GM12878 (cell line): ENCODE results near the gene CCNY. TPM values are rescaled to one million over a fixed set of nuclear protein-coding genes. Genes with fewer than 3 reads are reported as not detected.
A peak's percentile ranks its signal among the peaks of the same experiment; 100 is the strongest.

Experiments
- ATF7 ChIP-seq: fragments of 450-650 bp; IDR thresholded peaks from 2 replicates; pipeline ENCODE4 v1.6.1; 2016; ENCODE audit warnings: low read depth, mild to moderate bottlenecking
- BCL11A ChIP-seq: IDR thresholded peaks from 2 replicates; pipeline ENCODE4 v1.6.1; 2011; ENCODE audit warnings: low read depth, low read length
- BCLAF1 ChIP-seq: fragments of 450-650 bp; IDR thresholded peaks from 2 replicates; pipeline ENCODE4 v1.6.1; 2017; ENCODE audit warnings: antibody characterized with exemption, mild to moderate bottlenecking, moderate library complexity
- ELK1 ChIP-seq: IDR thresholded peaks from 2 replicates; pipeline ENCODE4 v1.6.1; 2012; ENCODE audit warnings: low read depth, low read length, improper control_type of control experiment
- GABPA ChIP-seq: IDR thresholded peaks from 2 replicates; pipeline ENCODE4 v1.6.1; 2014; ENCODE audit warnings: antibody characterized with exemption, low read depth, mild to moderate bottlenecking, inconsistent platforms
- HDGF ChIP-seq: fragments of 450-650 bp; IDR thresholded peaks from 2 replicates; pipeline ENCODE4 v1.6.1; 2016; ENCODE audit warnings: antibody characterized with exemption
- IKZF2 ChIP-seq, 2 experiments: fragments of 450-650 bp; IDR thresholded peaks; 2 replicates each; pipeline ENCODE4 v1.6.1; 2017; ENCODE audit warnings: mild to moderate bottlenecking in 2 of 2, moderate library complexity in 2 of 2
- IRF3 ChIP-seq: fragments of 450-650 bp; IDR thresholded peaks from 2 replicates; pipeline ENCODE4 v1.6.1; 2014; ENCODE audit warnings: mild to moderate bottlenecking
- JUNB ChIP-seq: IDR thresholded peaks from 2 replicates; pipeline ENCODE4 v1.6.1; 2016; ENCODE audit warnings: antibody characterized with exemption, mild to moderate bottlenecking
- JUND ChIP-seq: IDR thresholded peaks from 2 replicates; pipeline ENCODE4 v1.6.1; 2012; ENCODE audit warnings: low read depth, mild to moderate bottlenecking, low read length, improper control_type of control experiment, moderate library complexity
- KLF5 ChIP-seq: fragments of 450-650 bp; IDR thresholded peaks from 2 replicates; pipeline ENCODE4 v1.6.1; 2014; ENCODE audit warnings: mild to moderate bottlenecking; ENCODE audit not compliant: partially characterized antibody
- MTA3 ChIP-seq: IDR thresholded peaks from 2 replicates; pipeline ENCODE4 v1.6.1; 2012; ENCODE audit warnings: low read length, inconsistent platforms, borderline replicate concordance
- MYB ChIP-seq: fragments of 150-350 bp; IDR thresholded peaks from 2 replicates; pipeline ENCODE4 v1.6.1; 2014; ENCODE audit warnings: mild to moderate bottlenecking, low read depth, low read length, borderline replicate concordance
- NFYB ChIP-seq: IDR thresholded peaks from 2 replicates; pipeline ENCODE4 v1.6.1; 2011; ENCODE audit warnings: low read depth, mild to moderate bottlenecking, low read length, improper control_type of control experiment, moderate library complexity; ENCODE audit not compliant: insufficient read depth
- PKNOX1 ChIP-seq: fragments of 450-650 bp; IDR thresholded peaks from 2 replicates; pipeline ENCODE4 v1.6.1; 2016; ENCODE audit warnings: mild to moderate bottlenecking
- RELB ChIP-seq: fragments of 450-650 bp; IDR thresholded peaks from 2 replicates; pipeline ENCODE4 v1.6.1; 2017; ENCODE audit warnings: low read depth, mild to moderate bottlenecking, moderate library complexity
- SIX5 ChIP-seq: IDR thresholded peaks from 2 replicates; pipeline ENCODE4 v1.6.1; 2011; ENCODE audit warnings: mild to moderate bottlenecking, low read depth, low read length, moderate library complexity; ENCODE audit not compliant: severe bottlenecking
- SPI1 ChIP-seq: IDR thresholded peaks from 2 replicates; pipeline ENCODE4 v1.6.1; 2011; ENCODE audit warnings: low read depth, mild to moderate bottlenecking, low read length, moderate library complexity, borderline replicate concordance; ENCODE audit not compliant: insufficient read depth
- SREBF1 ChIP-seq: IDR thresholded peaks from 2 replicates; pipeline ENCODE4 v1.6.1; 2012; ENCODE audit warnings: mild to moderate bottlenecking, low read length
- STAT1 ChIP-seq: fragments of 450-650 bp; conservative IDR thresholded peaks from 2 replicates; pipeline ENCODE4 v1.6.1; 2014; ENCODE audit warnings: antibody characterized with exemption, mild to moderate bottlenecking
- TCF7 ChIP-seq: IDR thresholded peaks from 2 replicates; pipeline ENCODE4 v1.6.1; 2014; ENCODE audit warnings: antibody characterized with exemption, borderline replicate concordance
- WRNIP1 ChIP-seq: IDR thresholded peaks from 2 replicates; pipeline ENCODE4 v1.6.1; 2011; ENCODE audit warnings: low read depth, low read length, improper control_type of control experiment, borderline replicate concordance
- YBX1 ChIP-seq: fragments of 450-650 bp; IDR thresholded peaks from 2 replicates; pipeline ENCODE4 v1.6.1; 2016; ENCODE audit warnings: antibody characterized with exemption
- ZNF24 ChIP-seq: fragments of 450-650 bp; IDR thresholded peaks from 2 replicates; pipeline ENCODE4 v1.6.1; 2017; ENCODE audit warnings: antibody characterized with exemption, mild to moderate bottlenecking
- ZNF384 ChIP-seq: IDR thresholded peaks from 2 replicates; pipeline ENCODE4 v1.6.1; 2012; ENCODE audit warnings: low read depth, mild to moderate bottlenecking, low read length, improper control_type of control experiment, borderline replicate concordance
- polyA plus RNA-seq, 11 experiments: library from polyadenylated mRNA; depleted of rRNA in 4 of 11; unstranded in 6 of 11; stranded (reverse) in 5 of 11; fragments of >200 nt; fragmentation: Nextera tagmentation in 4 of 11; fragmentation: Illumina TruSeq in 1 of 11; extraction: Ambion mirVana in 4 of 11; extraction: Trizol in 1 of 11; gene quantifications; 1 replicate in 1 of 11; 2 replicates in 10 of 11; pipeline versions ENCODE4 v1.2.1 to v1.2.3, GENCODE V29; 2011 to 2016; ENCODE audit warnings: inconsistent platforms in 2 of 11, missing spikeins in 2 of 11, low read depth in 1 of 11
- total RNA-seq, 4 experiments: library from RNA; depleted of rRNA in 3 of 4; stranded (reverse); fragments of >200 nt in 3 of 4; fragmentation: Illumina TruSeq in 1 of 4; extraction: Trizol in 1 of 4; gene quantifications; 2 replicates each; pipeline versions ENCODE4 v1.2.1 to v1.2.3, GENCODE V29; 2013 to 2021

The CCNY gene
- total and polyA plus RNA-seq, 10 of the 15 experiments (the other 5 are each of a cell fraction or from before 2014, with no cell fraction given) = 3.6 to 50.0 (median 26.1) TPM

- TF ChIP-seq IKZF2 (IDR thresholded peaks at IDR 0.05) (peak; percentile 74 to 75; a peak in 3 of 4 replicates), ZNF384 (peak; percentile 68), BCL11A (peak; percentile 47; the same call in 1 of the 2 replicates), RELB (peak; percentile 34; the same call in 1 of the 2 replicates), PKNOX1 (no peak), ATF7 (peak; percentile 68), IRF3 (no peak), MYB (no peak), HDGF (no peak), KLF5 (no peak), BCLAF1 (no peak), WRNIP1 (no peak), MTA3 (0 out of 2 replicates have a peak, but pooled peaks have one; percentile 29), SREBF1 (no peak), ELK1 (no peak), JUNB (peak; percentile 95), YBX1 (no peak), TCF7 (peak; percentile 63; the same call in 1 of the 2 replicates), STAT1 (no peak), JUND (peak; percentile 78; the same call in 1 of the 2 replicates), SIX5 (no peak), GABPA (0 out of 2 replicates have a peak, but pooled peaks have one; percentile 33), ZNF24 (no peak), SPI1 (0 out of 2 replicates have a peak, but pooled peaks have one; percentile 17), NFYB (no peak)
These were observed 5.2 kb downstream of the CCNY start (continued) for GRCh38 chr10:35341521-35341920.
